Breast epithelium (tissue), 3 donors: Measurements from ENCODE around the gene FAXC.

Experiments used
- POLR2A ChIP-seq: fragments of 450-650 bp; IDR thresholded peaks from one replicate; pipeline ENCODE4 v1.6.1; 2016; ENCODE audit warnings: antibody characterized with exemption, mild to moderate bottlenecking, moderate library complexity
- TF ChIP-seq, protein P1 (sequence below), 3 donors: fragments of 450-650 bp; IDR thresholded peaks; one replicate each; pipeline ENCODE4 v1.5.1; 2016 to 2017; ENCODE audit warnings: antibody characterized with exemption in 3 of 3, mild to moderate bottlenecking in 3 of 3, moderate library complexity in 3 of 3

DNA sequence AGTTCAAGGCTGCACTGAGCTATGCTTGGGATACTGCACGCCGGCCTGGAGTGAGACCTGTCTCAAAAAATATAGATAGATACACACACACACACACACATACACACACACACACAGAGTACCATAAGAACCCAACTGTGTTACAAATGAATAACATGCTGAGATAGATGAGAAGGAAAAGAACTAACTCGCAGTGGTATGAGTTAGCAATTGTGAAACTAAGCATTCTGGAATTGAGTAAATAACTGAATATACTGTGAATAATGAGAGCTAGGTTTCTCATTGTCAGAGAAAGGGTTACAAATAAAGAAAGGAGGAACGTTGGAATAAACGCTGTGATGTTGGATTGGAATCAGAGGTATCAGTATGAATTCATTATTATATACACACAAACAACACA lies 14.6 kb upstream of the FAXC start:
- TF ChIP-seq, protein P1, sequence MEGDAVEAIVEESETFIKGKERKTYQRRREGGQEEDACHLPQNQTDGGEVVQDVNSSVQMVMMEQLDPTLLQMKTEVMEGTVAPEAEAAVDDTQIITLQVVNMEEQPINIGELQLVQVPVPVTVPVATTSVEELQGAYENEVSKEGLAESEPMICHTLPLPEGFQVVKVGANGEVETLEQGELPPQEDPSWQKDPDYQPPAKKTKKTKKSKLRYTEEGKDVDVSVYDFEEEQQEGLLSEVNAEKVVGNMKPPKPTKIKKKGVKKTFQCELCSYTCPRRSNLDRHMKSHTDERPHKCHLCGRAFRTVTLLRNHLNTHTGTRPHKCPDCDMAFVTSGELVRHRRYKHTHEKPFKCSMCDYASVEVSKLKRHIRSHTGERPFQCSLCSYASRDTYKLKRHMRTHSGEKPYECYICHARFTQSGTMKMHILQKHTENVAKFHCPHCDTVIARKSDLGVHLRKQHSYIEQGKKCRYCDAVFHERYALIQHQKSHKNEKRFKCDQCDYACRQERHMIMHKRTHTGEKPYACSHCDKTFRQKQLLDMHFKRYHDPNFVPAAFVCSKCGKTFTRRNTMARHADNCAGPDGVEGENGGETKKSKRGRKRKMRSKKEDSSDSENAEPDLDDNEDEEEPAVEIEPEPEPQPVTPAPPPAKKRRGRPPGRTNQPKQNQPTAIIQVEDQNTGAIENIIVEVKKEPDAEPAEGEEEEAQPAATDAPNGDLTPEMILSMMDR (IDR thresholded peaks at IDR 0.05), result no peak
- no peak for TF ChIP-seq POLR2A
